PFSK-1 (cell line): ENCODE measurements around the gene TGFBR3L.

Source experiments
- FOXP2 ChIP-seq: optimal IDR thresholded peaks from 2 replicates; pipeline ENCODE3; 2011; ENCODE audit warnings: borderline replicate concordance, control low read depth, inconsistent platforms; ENCODE audit not compliant: insufficient read depth; ENCODE audit errors: extremely low read length, extremely low read depth
- POLR2AphosphoS5 ChIP-seq: IDR thresholded peaks from 2 replicates; pipeline ENCODE4 v1.6.1; 2012; ENCODE audit warnings: low read depth, mild to moderate bottlenecking, control low read depth, low read length, moderate library complexity
- REST ChIP-seq, 2 experiments: IDR thresholded peaks; 2 replicates each; pipeline versions ENCODE4 v1.6.1 to v1.8.0; 2011 to 2012; ENCODE audit warnings: low read depth in 2 of 2, low read length in 2 of 2, control low read depth in 1 of 2, inconsistent platforms in 1 of 2, mild to moderate bottlenecking in 1 of 2, moderate library complexity in 1 of 2; ENCODE audit not compliant: insufficient read depth in 1 of 2
- SIN3A ChIP-seq: IDR thresholded peaks from 2 replicates; pipeline ENCODE4 v1.6.1; 2012; ENCODE audit warnings: mild to moderate bottlenecking, low read length, moderate library complexity, borderline replicate concordance; ENCODE audit not compliant: insufficient read depth
- TAF1 ChIP-seq: IDR thresholded peaks from 2 replicates; pipeline ENCODE4 v1.6.1; 2012; ENCODE audit warnings: low read length, control low read depth, borderline replicate concordance; ENCODE audit not compliant: insufficient read depth

GRCh38 chr19:7959211-7959610, 44.6 kb downstream of the TGFBR3L start:
- TF ChIP-seq REST (IDR thresholded peaks at IDR 0.05; ENCODE audit: insufficient read depth in 1 of 2, low read depth in 2 of 2, low read length in 2 of 2), result no peak
- no peak for TF ChIP-seq POLR2AphosphoS5
- TF ChIP-seq SIN3A, result no peak
- TF ChIP-seq FOXP2, result no peak
- TF ChIP-seq TAF1, result no peak
